SH-SY5Y (cell line): ENCODE data around the gene MFF.

Experiments used
- GATA2 ChIP-seq: IDR thresholded peaks from 2 replicates; pipeline ENCODE4 v1.6.1; 2011; ENCODE audit warnings: mild to moderate bottlenecking, low read depth, low read length
- GATA3 ChIP-seq: IDR thresholded peaks from 2 replicates; pipeline ENCODE4 v1.6.1; 2011; ENCODE audit warnings: low read depth, mild to moderate bottlenecking, low read length, moderate library complexity

- TF ChIP-seq GATA3 (no peak), GATA2 (no peak)
Observed at GRCh38 chr2:227295806-227296205, 29.2 kb upstream of the MFF start.
